T-helper 17 cell (primary cell): ENCODE measurements around the gene GPR107. TPM values are rescaled to one million over a fixed set of nuclear protein-coding genes. Genes with fewer than 3 reads are reported as not detected.

Experiments used
- ATAC-seq: fragments of 150-1000 bp; cut with Tn5 transposase; 2 replicates; pipeline ENCODE4 v1.10.0; 2021; ENCODE audit warnings: mild to moderate bottlenecking, moderate library complexity
- DNase-seq, 3 donors: peaks; one replicate each; pipeline versions ENCODE4 v3.0.0 to v3.0.0-alpha.2; 2020 to 2021
- H3K9me3 ChIP-seq: one replicate; pipeline ENCODE4 v1.7.0; 2013; ENCODE audit warnings: low read length, mild to moderate bottlenecking; ENCODE audit not compliant: control insufficient read depth, poor library complexity, severe bottlenecking
- H3K27ac Mint-ChIP-seq: one replicate; pipeline ENCODE4 v1.8.0; 2022; ENCODE audit warnings: mild to moderate bottlenecking, moderate library complexity, mixed read lengths
- H3K27me3 Mint-ChIP-seq: one replicate; pipeline ENCODE4 v1.8.0; 2022; ENCODE audit warnings: mixed read lengths
- H3K36me3 Mint-ChIP-seq: one replicate; pipeline ENCODE4 v1.8.0; 2022; ENCODE audit warnings: low read depth, mixed read lengths
- H3K4me1 Mint-ChIP-seq: one replicate; pipeline ENCODE4 v1.8.0; 2022; ENCODE audit warnings: mild to moderate bottlenecking, mixed read lengths
- H3K4me3 Mint-ChIP-seq: one replicate; pipeline ENCODE4 v1.8.0; 2022; ENCODE audit warnings: mild to moderate bottlenecking, moderate library complexity, mixed read lengths
- total RNA-seq, 4 donors: library from RNA in 2 of 4; stranded (reverse) in 2 of 4; gene quantifications; one replicate each; pipeline ENCODE4 v1.2.3 and lab custom pipeline; 2022 to 2026

The GPR107 gene
- total RNA-seq, 2 donors from 2014 or later = 22.1 to 26.2 TPM

GRCh38 chr9:130051855-130052254, 1.9 kb upstream of the GPR107 start:
- no peak for DNase-seq
- no peaks in the 10 kb centered on the region for H3K9me3 ChIP-seq
- Mint-ChIP-seq H3K36me3 (no peaks in the 10 kb centered on the region), H3K27me3 (no peaks in the 10 kb centered on the region), H3K4me1 (peaks cover 12% of the 10 kb centered on the region), H3K4me3 (peak overlapping the region; percentile 57), H3K27ac (no peak overlapping the region)
- no peak for ATAC-seq

DNA sequence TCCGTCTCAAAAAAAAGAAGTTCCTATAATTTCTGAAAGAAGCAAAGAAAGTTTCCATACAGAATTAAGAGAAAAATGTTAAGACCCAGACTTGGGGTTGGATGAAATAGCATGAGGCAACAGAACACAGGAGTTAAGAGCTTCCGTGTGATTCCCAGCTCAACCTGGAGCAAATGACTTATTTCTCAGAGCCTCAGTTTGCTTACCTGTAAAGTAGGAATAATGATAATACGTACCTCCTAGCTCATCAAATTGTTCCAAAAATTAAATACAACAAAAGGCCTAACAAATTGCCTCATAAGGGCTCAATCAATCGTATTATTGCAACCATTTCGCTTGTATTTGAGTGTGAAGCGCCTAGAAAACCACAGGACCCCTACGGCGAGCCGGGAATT, 600 bp upstream of the GPR107 start:
- ATAC-seq = no peak

DNA sequence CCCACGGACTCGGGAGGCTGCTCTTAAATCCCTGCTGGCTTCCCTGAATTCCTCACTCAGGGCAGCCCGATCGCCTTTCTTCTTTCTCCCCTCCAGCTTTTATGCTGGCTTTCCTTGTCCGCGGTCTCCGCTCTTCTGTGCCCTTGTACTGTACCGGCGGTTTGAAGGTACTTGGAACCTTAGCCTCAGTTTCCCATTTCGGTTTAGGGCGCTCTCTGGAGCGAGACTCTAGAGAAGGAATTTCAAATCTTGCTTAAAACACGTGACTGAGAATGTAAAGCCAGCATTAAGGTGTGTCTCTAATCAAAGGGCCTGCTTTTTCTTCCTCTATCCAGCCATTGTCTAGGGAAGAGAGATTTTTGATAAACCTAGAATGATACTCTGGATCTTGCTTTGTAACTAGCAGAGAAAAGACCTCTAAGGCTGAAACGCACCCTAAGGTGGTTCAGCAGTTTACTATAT, 650 bp downstream of the GPR107 start:
- H3K4me3 Mint-ChIP-seq = peak overlapping the region; percentile 95
- peak overlapping the region; percentile 91 for H3K27ac Mint-ChIP-seq
- peaks cover 14% of the 10 kb centered on the region for H3K4me1 Mint-ChIP-seq
- ATAC-seq (peak; percentile 2), DNase-seq (no peak)
- no peaks in the 10 kb centered on the region for H3K36me3 Mint-ChIP-seq
- H3K9me3 ChIP-seq = no peaks in the 10 kb centered on the region
- no peaks in the 10 kb centered on the region for H3K27me3 Mint-ChIP-seq

More for the DNA sequence above, 600 bp upstream of the GPR107 start:
- H3K9me3 ChIP-seq = no peaks in the 10 kb centered on the region
- Mint-ChIP-seq H3K27ac (peak overlapping the region; percentile 91), H3K4me1 (peaks cover 12% of the 10 kb centered on the region), H3K27me3 (no peaks in the 10 kb centered on the region), H3K36me3 (no peaks in the 10 kb centered on the region), H3K4me3 (peak overlapping the region; percentile 95)
- DNase-seq = no peak

- ATAC-seq = no peak
- DNase-seq = no peak
- no peaks in the 10 kb centered on the region for H3K9me3 ChIP-seq
- peak overlapping the region; percentile 91 for H3K27ac Mint-ChIP-seq
- H3K36me3 Mint-ChIP-seq = no peaks in the 10 kb centered on the region
- H3K27me3 Mint-ChIP-seq = no peaks in the 10 kb centered on the region
- H3K4me3 Mint-ChIP-seq = peak overlapping the region; percentile 95
- peaks cover 14% of the 10 kb centered on the region for H3K4me1 Mint-ChIP-seq
Observed at GRCh38 chr9:130054820-130055219, 1.1 kb downstream of the GPR107 start.

DNA sequence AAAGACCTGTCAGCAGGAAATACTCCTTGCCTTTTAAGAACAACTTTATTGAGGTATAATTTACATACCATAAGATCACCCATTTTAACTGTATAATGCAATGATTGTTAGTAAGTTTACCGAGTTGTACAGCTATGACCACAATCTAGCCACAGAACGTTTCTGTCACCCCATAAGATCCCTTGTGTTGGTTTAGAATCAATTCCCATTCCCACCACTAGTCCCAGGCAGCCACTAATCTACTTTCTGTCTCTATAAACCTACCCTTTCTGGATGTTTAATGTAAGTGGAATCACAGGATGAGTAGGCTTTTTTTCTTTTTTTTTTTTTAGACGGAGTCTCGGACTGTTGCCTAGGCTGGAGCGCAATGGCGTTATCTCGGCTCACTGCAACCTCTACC, 4.4 kb downstream of the GPR107 start:
- ATAC-seq (no peak), DNase-seq (no peak)
- no peak overlapping the region for H3K4me3 Mint-ChIP-seq
- peaks cover 25% of the 10 kb centered on the region for H3K4me1 Mint-ChIP-seq
- H3K9me3 ChIP-seq = no peaks in the 10 kb centered on the region
- H3K27ac Mint-ChIP-seq = no peak overlapping the region
- no peaks in the 10 kb centered on the region for H3K27me3 Mint-ChIP-seq
- H3K36me3 Mint-ChIP-seq = no peaks in the 10 kb centered on the region

DNA sequence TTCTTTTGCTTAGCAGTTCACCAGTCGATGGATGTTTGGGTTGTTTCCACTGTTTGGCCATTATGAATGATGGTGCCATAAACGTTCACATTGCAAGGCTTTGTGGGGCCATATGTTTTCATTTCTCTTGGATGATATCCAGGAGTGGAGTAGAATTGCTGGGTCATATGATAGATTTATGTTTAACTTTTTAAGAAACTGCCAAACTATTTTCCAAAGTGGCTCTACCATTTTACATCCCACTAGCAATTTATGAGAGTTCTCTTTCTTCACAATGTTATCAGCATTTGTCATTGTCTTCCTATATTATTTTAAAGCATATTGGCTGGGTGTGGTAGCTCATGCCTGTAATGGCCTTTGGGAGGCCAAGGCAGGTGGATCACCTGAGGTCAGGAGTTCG, 5.2 kb downstream of the GPR107 start:
- no peak overlapping the region for H3K4me3 Mint-ChIP-seq
- H3K9me3 ChIP-seq = no peaks in the 10 kb centered on the region
- no peaks in the 10 kb centered on the region for H3K27me3 Mint-ChIP-seq
- peaks cover 25% of the 10 kb centered on the region for H3K4me1 Mint-ChIP-seq
- ATAC-seq = no peak
- no peaks in the 10 kb centered on the region for H3K36me3 Mint-ChIP-seq
- H3K27ac Mint-ChIP-seq = no peak overlapping the region
- DNase-seq = no peak

- H3K27me3 Mint-ChIP-seq = no peaks in the 10 kb centered on the region
- no peaks in the 10 kb centered on the region for H3K9me3 ChIP-seq
- ATAC-seq = no peak
- H3K27ac Mint-ChIP-seq = no peak overlapping the region
- H3K4me3 Mint-ChIP-seq = no peak overlapping the region
- peaks cover 15% of the 10 kb centered on the region for H3K4me1 Mint-ChIP-seq
- DNase-seq = no peak
- no peaks in the 10 kb centered on the region for H3K36me3 Mint-ChIP-seq
Observed at GRCh38 chr9:130060296-130060695, 6.6 kb downstream of the GPR107 start.

GRCh38 chr9:130062750-130063149, 9.0 kb downstream of the GPR107 start:
- H3K27me3 Mint-ChIP-seq = no peaks in the 10 kb centered on the region
- H3K4me3 Mint-ChIP-seq = no peak overlapping the region
- no peak for DNase-seq
- H3K27ac Mint-ChIP-seq = no peak overlapping the region
- H3K36me3 Mint-ChIP-seq = no peaks in the 10 kb centered on the region
- no peak for ATAC-seq
- H3K9me3 ChIP-seq = no peaks in the 10 kb centered on the region
- H3K4me1 Mint-ChIP-seq = peaks cover 20% of the 10 kb centered on the region

DNA sequence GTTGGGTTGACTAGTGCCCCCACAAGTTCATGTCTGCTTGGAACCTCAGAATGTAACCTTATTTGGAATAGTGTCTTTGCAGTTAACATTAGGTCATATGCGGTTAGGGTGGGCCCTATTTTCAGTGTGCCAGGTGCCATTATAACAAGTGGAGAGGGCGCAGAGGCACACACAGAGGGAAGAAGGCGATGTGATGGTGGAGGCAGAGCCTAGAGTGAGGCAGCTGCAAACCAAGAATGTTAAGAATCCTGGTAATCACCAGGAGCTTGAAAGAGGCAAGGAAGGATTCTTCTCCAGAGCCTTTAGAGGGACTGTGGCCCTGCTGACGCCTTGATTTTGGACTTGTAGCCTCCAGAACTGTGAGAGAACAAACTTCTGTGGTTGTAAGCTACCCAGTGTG, 10.9 kb downstream of the GPR107 start:
- Mint-ChIP-seq H3K4me1 (peaks cover 23% of the 10 kb centered on the region), H3K27me3 (no peaks in the 10 kb centered on the region), H3K4me3 (no peak overlapping the region), H3K27ac (no peak overlapping the region), H3K36me3 (no peaks in the 10 kb centered on the region)
- DNase-seq (no peak), ATAC-seq (no peak)
- no peaks in the 10 kb centered on the region for H3K9me3 ChIP-seq

DNA sequence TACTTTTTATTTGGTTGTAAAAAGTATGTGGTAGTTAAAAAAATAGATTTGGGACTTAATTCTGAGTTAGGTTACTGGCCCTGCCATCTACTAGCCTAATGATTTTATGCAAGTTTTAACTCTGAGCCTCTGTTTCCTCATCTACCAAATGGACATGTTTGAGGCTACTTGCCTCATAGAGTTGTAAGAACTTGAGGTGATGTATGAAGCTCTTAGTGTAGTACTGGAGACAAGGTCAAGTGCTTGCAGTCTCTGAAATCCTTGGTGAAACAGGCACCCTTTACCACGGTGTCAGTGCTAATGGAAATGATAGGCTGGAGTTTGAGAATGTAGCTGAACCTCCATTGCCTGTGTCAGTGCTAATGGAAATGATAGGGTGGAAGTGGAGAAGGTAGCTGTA, 15.3 kb downstream of the GPR107 start:
- H3K4me1 Mint-ChIP-seq = peaks cover 11% of the 10 kb centered on the region
- peak overlapping the region; percentile 41 for H3K27ac Mint-ChIP-seq
- H3K4me3 Mint-ChIP-seq = no peak overlapping the region
- H3K9me3 ChIP-seq = no peaks in the 10 kb centered on the region
- H3K36me3 Mint-ChIP-seq = no peaks in the 10 kb centered on the region
- H3K27me3 Mint-ChIP-seq = no peaks in the 10 kb centered on the region
- no peak for DNase-seq
- ATAC-seq = no peak

- no peaks in the 10 kb centered on the region for H3K9me3 ChIP-seq
- no peaks in the 10 kb centered on the region for H3K36me3 Mint-ChIP-seq
- H3K27me3 Mint-ChIP-seq = no peaks in the 10 kb centered on the region
- no peak overlapping the region for H3K4me3 Mint-ChIP-seq
- ATAC-seq = peak; percentile 27
- H3K4me1 Mint-ChIP-seq = peaks cover 13% of the 10 kb centered on the region
- DNase-seq = no peak
- no peak overlapping the region for H3K27ac Mint-ChIP-seq
Observed at GRCh38 chr9:130072515-130073235, 19.0 kb downstream of the GPR107 start.

- ATAC-seq (no peak), DNase-seq (no peak)
- Mint-ChIP-seq H3K4me3 (no peak overlapping the region), H3K27me3 (no peaks in the 10 kb centered on the region), H3K4me1 (peaks cover 13% of the 10 kb centered on the region), H3K27ac (no peak overlapping the region), H3K36me3 (no peaks in the 10 kb centered on the region)
- no peaks in the 10 kb centered on the region for H3K9me3 ChIP-seq
Observed at GRCh38 chr9:130073373-130073772, 19.7 kb downstream of the GPR107 start.

DNA sequence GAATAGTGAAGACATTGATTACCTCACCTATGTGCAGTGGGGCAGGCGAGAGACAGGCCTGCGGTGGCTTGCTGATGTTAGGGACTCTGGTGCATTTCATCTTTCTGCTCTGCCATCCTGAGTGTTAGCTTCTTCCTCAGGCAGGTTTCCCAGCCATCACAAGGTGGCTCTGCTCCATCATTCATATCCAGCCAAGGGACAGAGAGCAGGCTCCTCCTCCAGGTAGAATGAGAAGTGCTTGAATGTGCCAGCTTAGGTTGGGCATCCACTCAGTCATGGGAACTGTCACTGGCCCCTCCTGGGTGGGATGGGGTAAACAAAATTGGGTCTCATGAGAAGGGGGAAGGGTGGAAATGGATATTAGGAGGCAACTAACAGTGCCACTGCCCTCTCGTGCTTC, 24.8 kb downstream of the GPR107 start:
- no peak overlapping the region for H3K27ac Mint-ChIP-seq
- H3K4me3 Mint-ChIP-seq = no peak overlapping the region
- no peaks in the 10 kb centered on the region for H3K27me3 Mint-ChIP-seq
- DNase-seq (no peak), ATAC-seq (no peak)
- H3K9me3 ChIP-seq = no peaks in the 10 kb centered on the region
- H3K36me3 Mint-ChIP-seq = peaks cover 5% of the 10 kb centered on the region
- peaks cover 7% of the 10 kb centered on the region for H3K4me1 Mint-ChIP-seq

DNA sequence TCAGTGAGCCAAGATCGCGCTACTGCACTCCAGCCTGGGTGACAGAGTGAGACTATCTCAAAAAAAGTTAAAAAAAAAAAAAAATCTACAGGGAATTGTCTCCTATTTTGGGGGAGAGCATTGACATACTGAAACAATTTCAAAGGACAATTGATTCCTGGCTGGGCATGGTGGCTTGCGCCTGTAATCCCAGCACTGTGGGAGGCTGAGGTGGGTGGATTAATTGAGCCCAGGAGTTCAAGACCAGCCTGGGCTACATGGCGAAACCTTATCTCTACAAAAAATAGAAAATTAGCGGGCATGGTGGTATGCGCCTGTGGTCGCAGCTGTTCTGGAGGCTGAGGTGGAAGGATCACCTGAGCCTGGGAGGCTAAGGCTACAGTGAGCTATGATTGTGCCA, 30.6 kb downstream of the GPR107 start:
- Mint-ChIP-seq H3K27me3 (no peaks in the 10 kb centered on the region), H3K4me3 (no peak overlapping the region), H3K4me1 (peaks cover 9% of the 10 kb centered on the region), H3K36me3 (peaks cover 11% of the 10 kb centered on the region), H3K27ac (peak overlapping the region; percentile 86)
- H3K9me3 ChIP-seq = no peaks in the 10 kb centered on the region
- DNase-seq (no peak), ATAC-seq (no peak)
